Pancreas (tissue), 10 donors: ENCODE results near the gene SEPTIN7. TPM values are rescaled to one million over a fixed set of nuclear protein-coding genes. Genes with fewer than 3 reads are reported as not detected.

Experiments
- ATAC-seq, 4 donors: fragments of 200-7000 bp; cut with Tn5 transposase; one replicate each; pipeline versions ENCODE4 v1.8.0 to v1.9.1; 2020; ENCODE audit warnings: mild to moderate bottlenecking in 4 of 4, moderate library complexity in 4 of 4
- DNase-seq, 6 donors: peaks; one replicate each; pipeline ENCODE4 v3.0.0-alpha.2; 2020
- FAIRE-seq: peaks from 2 replicates; lab custom pipeline; 2012; peaks lifted over from hg19 to GRCh38; lab: Jason Lieb, UNC
- H3K27ac ChIP-seq, 4 donors: fragments of 200-600 bp; sonication (generic); 1 replicate in 3 of 4; 2 replicates in 1 of 4; pipeline versions ENCODE4 v1.5.0 to v1.8.0; 2020
- H3K27me3 ChIP-seq, 4 donors: fragments of 200-600 bp; one replicate each; pipeline ENCODE4 v1.8.0; 2021
- H3K36me3 ChIP-seq, 3 donors: fragments of 200-600 bp; sonication (generic) in 1 of 3; one replicate each; pipeline versions ENCODE4 v1.5.0 to v1.8.0; 2020 to 2021
- H3K4me1 ChIP-seq, 3 donors: fragments of 200-600 bp; one replicate each; pipeline ENCODE4 v1.8.0; 2021
- H3K4me3 ChIP-seq, 4 donors: fragments of 200-600 bp; sonication (generic) in 2 of 4; one replicate each; pipeline versions ENCODE4 v1.5.0 to v1.8.0; 2020 to 2021
- H3K9me3 ChIP-seq, 4 donors: fragments of 200-600 bp; one replicate each; pipeline ENCODE4 v1.8.0; 2021
- CTCF ChIP-seq, 4 donors: fragments of 200-600 bp; sonication (generic) in 3 of 4; IDR thresholded peaks; one replicate each; pipeline versions ENCODE4 v1.5.0 to v1.8.0; 2021; ENCODE audit warnings: antibody characterized with exemption in 4 of 4
- WGBS, 2 donors: extraction: QIAGEN DNeasy Blood & Tissue Kit; methylation state at CpG; one replicate each; pipeline ENCODE4 v1.1.7; 2013; 5-methylcytosine and 5-hydroxymethylcytosine counted together
- intact Hi-C, 3 donors: fragments of 100-400 bp; cut with DNase I; formaldehyde crosslinking; loops; one replicate each; pipeline versions ENCODE4 v1.11.1 to v1.14.2; 2022
- polyA plus RNA-seq, 2 donors: library from polyadenylated mRNA; stranded (reverse); fragments of 200-250 nt; gene quantifications; one replicate each; pipeline ENCODE4 v1.2.3, GENCODE V29; 2013
- total RNA-seq, 6 donors: library from RNA; stranded (reverse); fragmentation: NEBNext Ultra II Directional in 4 of 6; extraction: Animal tissue kit (Norgen Biotek cat#: 25700) in 4 of 6; gene quantifications; one replicate each; pipeline versions ENCODE4 v1.2.1 to v1.2.4, GENCODE V29; 2021 to 2023
- donor health status: healthy with polysubstance abuse.
- donor health status: DM: no; HTN: no; CAD: no; lungs with moderate emphysema.
- donor health status: DM: no; HTN: no; CAD: no.
- donor health status: control.
- donor health status: control.
- donor health status: Bipolar disorder and iron deficiency.
- donor health status: DM: yes; HTN: yes; CAD: no.
- donor health status: DM: no; HTN: no; CAD: no.
- donor health status: DM: no; HTN: no; CAD: no.
- donor health status: DM: yes; HTN: yes; CAD: no.

Gene SEPTIN7
- total and polyA plus RNA-seq, 8 donors: 27.6 to 75.9 (median 39.4) TPM

- 95 to 98% methylated on average over 2 of the region's 2 CpGs for WGBS, 2 donors
- no peak overlapping the region for H3K4me3 ChIP-seq
- intact Hi-C loops: no loop called here
- H3K4me1 ChIP-seq: no peaks in the 10 kb centered on the region
- no peak for DNase-seq
- no peaks in the 10 kb centered on the region for H3K9me3 ChIP-seq
- no peak overlapping the region for H3K27ac ChIP-seq
- ATAC-seq: no peak
- no peaks in the 10 kb centered on the region for H3K36me3 ChIP-seq
- no peaks in the 10 kb centered on the region for H3K27me3 ChIP-seq
- TF ChIP-seq CTCF (IDR thresholded peaks at IDR 0.05): no peak
- no peak for FAIRE-seq
Measured at GRCh38 chr7:35817930-35818329, 17.1 kb downstream of the SEPTIN7 start.

GRCh38 chr7:35818513-35818912 lies 17.7 kb downstream of the SEPTIN7 start:
- H3K27me3 ChIP-seq: no peaks in the 10 kb centered on the region
- no peak for DNase-seq
- H3K9me3 ChIP-seq: no peaks in the 10 kb centered on the region
- H3K27ac ChIP-seq: no peak overlapping the region
- no peak for ATAC-seq
- H3K4me1 ChIP-seq: no peaks in the 10 kb centered on the region
- H3K36me3 ChIP-seq: no peaks in the 10 kb centered on the region
- no peak overlapping the region for H3K4me3 ChIP-seq
- FAIRE-seq: no peak
- TF ChIP-seq CTCF (IDR thresholded peaks at IDR 0.05): no peak
- intact Hi-C loops: no loop called here

- TF ChIP-seq CTCF (IDR thresholded peaks at IDR 0.05): no peak
- H3K36me3 ChIP-seq: no peaks in the 10 kb centered on the region
- ATAC-seq (no peak), DNase-seq (no peak), FAIRE-seq (no peak)
- H3K27ac ChIP-seq: no peak overlapping the region
- no peaks in the 10 kb centered on the region for H3K9me3 ChIP-seq
- H3K27me3 ChIP-seq: no peaks in the 10 kb centered on the region
- no peak overlapping the region for H3K4me3 ChIP-seq
- H3K4me1 ChIP-seq: peaks cover 3 to 5% (median 4%) of the 10 kb centered on the region in 3 donors
- 64 to 70% methylated on average over 3 of the region's 3 CpGs for WGBS, 2 donors
- intact Hi-C loops: no loop called here
Measured at GRCh38 chr7:35819310-35819709, 18.5 kb downstream of the SEPTIN7 start.

- H3K36me3 ChIP-seq: no peaks in the 10 kb centered on the region
- no peak overlapping the region for H3K4me3 ChIP-seq
- H3K27ac ChIP-seq: no peak overlapping the region
- WGBS, 2 donors: 81 to 82% methylated on average over 3 of the region's 3 CpGs
- TF ChIP-seq CTCF (IDR thresholded peaks at IDR 0.05): no peak
- H3K27me3 ChIP-seq: no peaks in the 10 kb centered on the region
- H3K9me3 ChIP-seq: no peaks in the 10 kb centered on the region
- intact Hi-C loops: no loop called here
- ATAC-seq (no peak), DNase-seq (no peak), FAIRE-seq (peak; percentile 43)
- peaks cover 5 to 12% (median 9%) of the 10 kb centered on the region in 3 donors for H3K4me1 ChIP-seq
Measured at GRCh38 chr7:35819954-35820703, 19.3 kb downstream of the SEPTIN7 start.

- no peaks in the 10 kb centered on the region for H3K9me3 ChIP-seq
- WGBS, 2 donors: 96 to 100% methylated on average over 1 of the region's 1 CpG
- ATAC-seq: no peak
Measured at GRCh38 chr7:35820858-35821257, 20.0 kb downstream of the SEPTIN7 start.

More at GRCh38 chr7:35820858-35821257, 20.0 kb downstream of the SEPTIN7 start:
- FAIRE-seq: no peak
- no peaks in the 10 kb centered on the region for H3K36me3 ChIP-seq
- no peak overlapping the region for H3K27ac ChIP-seq
- DNase-seq: no peak
- H3K4me1 ChIP-seq: peaks cover 5 to 13% (median 9%) of the 10 kb centered on the region in 3 donors
- no peak for TF ChIP-seq CTCF (IDR thresholded peaks at IDR 0.05)
- no peaks in the 10 kb centered on the region for H3K27me3 ChIP-seq
- H3K4me3 ChIP-seq: no peak overlapping the region
- intact Hi-C loops: no loop called here
